Stimulated activated CD4-positive, alpha-beta T cell treated with anti-CD3 and anti-CD28 coated beads, Interleukin-1b, Interleukin-23, amount 100 ng/mL, for 4 hours (primary cell): Measurements from ENCODE around the gene EPHA2.

Source experiments
- DNase-seq, 2 donors: peaks; one replicate each; pipeline ENCODE4 v3.0.0-alpha.2; 2020; ENCODE audit warnings: low read depth in 2 of 2

EPHA2 gene

GRCh38 chr1:16092097-16092922 is 63.6 kb downstream of the EPHA2 start:
- no peak for DNase-seq

DNA sequence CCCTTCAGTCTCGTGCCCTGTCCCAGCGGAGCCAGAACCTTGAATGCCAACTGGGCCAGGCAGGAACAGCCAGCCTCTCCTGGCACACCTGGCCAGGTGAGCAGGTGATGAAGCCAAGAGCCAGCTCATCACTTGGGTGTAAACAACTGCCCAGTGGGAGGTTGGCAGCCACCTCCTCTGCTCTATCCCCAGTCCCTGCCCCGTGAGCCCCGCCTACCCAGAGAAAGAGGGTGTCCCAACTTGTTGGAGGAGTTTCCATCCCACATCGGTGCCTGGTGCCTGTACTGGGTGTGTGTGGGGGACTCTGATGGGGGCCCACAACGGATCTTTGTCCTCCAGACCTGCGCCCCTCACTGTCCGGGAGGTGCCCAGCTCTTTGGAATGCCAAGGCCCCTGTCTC is 64.6 kb downstream of the EPHA2 start:
- DNase-seq, result no peak

- no peak for DNase-seq
Measured at GRCh38 chr1:16090076-16090826, 65.6 kb downstream of the EPHA2 start.

- no peak for DNase-seq
Measured at GRCh38 chr1:16088996-16089395, 66.9 kb downstream of the EPHA2 start.

- no peak for DNase-seq
Measured at GRCh38 chr1:16088351-16088911, 67.4 kb downstream of the EPHA2 start.

DNA sequence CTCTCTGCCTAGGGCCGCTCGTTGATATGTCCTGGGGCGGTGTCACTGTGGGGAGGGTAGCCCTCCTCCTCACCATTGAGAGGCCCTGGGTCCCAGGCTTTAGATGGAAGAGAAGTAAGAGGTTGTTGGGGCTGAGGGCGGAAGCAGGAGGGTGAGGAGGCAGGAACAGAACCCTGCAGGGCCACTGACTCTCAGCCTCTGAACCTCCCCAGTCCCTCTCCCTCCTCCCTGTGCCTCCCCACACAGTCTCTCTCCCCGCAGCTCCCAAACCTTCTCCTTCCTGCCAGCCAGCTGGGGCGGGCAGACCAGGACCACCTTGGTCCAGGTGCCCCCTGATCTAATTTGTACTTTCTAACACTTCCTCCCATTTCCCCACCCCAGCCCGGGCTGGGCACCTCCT is 68.1 kb downstream of the EPHA2 start:
- DNase-seq, result no peak

GRCh38 chr1:16085522-16085921 is 70.3 kb downstream of the EPHA2 start:
- no peak for DNase-seq

GRCh38 chr1:16083486-16083885 is 72.4 kb downstream of the EPHA2 start:
- no peak for DNase-seq

DNA sequence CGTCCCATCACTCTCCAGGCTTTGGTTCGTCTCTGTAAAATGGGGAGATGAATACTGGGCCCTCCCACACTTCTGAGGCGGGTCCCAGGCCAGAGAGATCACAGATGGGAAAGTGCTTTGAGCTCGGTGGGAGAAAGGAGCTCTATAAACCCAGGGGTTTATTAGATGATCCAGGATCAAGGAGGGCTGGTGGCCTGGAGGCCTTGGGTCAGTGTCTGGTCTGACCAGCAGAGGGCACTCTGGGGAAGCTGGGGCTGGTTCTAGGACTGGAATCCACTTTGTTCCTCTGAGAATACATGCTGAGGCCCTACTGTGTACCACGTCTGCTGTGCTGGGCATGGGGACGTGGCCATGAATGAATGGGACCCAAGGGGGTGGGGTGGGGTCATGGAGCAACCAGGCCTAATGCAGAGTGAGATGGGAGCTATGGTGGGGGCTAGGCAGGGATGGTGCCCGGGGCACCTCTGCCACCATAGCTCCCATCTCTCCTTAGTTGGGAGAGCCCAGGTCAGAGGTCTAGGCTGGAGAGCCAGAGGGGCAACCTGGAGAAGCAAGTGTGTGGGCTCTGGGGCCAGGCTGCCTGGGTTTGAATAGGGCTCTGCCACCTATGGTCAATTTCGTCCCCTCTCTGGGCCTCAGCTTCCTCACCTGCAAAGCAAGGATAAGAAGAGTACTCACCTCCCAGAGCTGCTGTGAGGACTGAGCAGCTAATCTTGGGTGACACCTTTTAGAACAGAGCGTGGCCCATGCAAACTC is 73.4 kb downstream of the EPHA2 start:
- peak; percentile 42 to 45 for DNase-seq

DNA sequence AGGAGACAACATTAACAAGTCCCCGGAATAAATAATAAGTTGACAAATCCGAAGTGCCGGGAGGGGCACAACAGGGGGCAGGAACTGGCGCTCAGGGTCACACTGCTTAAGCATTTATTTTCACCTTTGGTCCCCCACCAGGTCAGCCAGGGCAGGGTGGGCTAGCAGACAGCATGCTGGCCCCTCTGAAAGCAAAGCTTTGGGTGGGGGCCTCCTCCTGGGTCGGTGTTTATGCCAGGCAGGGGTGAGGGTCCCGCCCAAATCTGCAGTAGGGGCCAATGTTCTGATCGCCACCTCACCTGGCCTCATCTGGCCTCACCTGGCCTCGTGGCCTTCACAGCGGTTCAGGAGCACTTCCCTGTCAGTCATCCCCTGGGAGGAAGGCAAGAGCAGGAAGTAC is 74.2 kb downstream of the EPHA2 start:
- no peak for DNase-seq

- DNase-seq, result no peak
Measured at GRCh38 chr1:16080422-16081150, 75.3 kb downstream of the EPHA2 start.

DNA sequence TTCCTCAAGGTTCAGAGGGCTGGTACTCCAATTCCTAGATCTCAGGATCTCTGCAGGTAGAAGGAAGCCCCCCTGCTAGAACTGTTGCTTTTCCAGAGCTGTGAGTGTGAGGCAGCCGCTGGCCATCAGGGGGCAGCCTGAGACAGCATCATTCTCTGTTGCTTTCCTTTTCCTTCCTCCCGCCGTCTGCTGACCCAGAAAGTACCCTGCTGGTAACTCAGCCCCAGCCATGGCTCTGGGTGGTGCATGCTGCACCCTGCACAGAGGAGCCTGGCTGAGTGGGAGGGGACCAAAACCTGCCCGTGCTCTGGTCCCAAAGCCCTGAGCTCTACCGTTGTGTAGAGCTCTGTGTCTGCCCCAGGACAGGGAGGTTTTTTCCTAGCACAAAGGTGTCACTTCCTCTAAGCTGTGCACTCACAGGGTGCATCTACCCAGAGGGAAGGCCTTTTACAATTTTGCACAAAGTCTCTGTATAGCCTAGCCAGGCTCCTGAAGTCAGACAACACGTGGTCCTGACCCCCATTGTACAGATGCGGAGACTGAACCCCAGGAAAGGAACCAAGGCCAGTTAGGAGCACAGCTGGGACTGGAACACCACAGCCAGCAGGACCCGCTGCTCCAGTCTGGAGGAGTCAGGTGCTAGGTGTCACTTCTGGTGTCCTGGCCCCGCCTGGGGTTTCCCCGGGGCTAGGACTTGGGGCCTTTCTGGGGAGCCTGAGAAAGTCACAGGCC is 76.8 kb downstream of the EPHA2 start:
- DNase-seq, result peak; percentile 62 to 63

DNA sequence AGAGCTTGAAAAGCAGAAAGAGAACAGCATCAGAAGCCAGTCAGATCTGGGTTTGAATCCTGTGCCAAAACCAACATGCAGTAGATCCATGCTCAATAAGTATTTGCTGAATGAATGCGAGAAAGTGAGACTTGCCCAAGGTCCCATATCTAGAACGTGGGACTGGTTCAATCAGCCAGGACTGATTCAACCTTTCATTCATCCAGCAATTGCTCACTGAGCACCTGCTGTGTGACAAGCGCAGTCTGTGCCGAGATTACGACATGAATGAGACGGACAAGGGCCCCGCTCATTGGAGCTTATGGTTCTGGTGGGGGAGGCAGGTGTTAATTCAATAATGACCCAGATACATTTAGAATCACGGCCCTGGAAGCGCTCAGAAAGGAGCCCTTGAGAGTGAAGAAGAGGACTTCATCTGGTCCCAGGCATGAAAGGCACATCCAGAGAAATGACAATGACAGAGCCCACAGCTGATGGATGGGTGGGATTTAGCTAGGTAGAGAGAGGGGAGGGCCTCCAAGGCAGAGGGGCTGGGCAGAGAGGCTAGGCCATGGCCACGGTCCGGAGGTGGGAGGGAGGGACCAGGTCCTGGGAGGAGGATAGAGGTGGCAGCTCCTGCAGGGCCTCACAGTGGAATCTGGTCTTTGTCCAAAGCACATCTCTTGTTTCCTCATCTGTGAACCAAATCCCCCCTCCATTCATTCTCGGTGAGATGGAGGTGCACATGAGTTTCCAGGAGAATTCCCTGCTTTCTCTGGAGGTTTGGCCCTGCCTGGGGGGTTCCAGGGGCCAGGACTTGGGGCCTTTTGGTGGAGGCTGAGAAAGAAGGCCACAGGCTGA is 78.2 kb downstream of the EPHA2 start:
- DNase-seq, result no peak

GRCh38 chr1:16076865-16077238 is 79.0 kb downstream of the EPHA2 start:
- no peak for DNase-seq

- no peak for DNase-seq
Measured at GRCh38 chr1:16076031-16076864, 79.6 kb downstream of the EPHA2 start.

DNA sequence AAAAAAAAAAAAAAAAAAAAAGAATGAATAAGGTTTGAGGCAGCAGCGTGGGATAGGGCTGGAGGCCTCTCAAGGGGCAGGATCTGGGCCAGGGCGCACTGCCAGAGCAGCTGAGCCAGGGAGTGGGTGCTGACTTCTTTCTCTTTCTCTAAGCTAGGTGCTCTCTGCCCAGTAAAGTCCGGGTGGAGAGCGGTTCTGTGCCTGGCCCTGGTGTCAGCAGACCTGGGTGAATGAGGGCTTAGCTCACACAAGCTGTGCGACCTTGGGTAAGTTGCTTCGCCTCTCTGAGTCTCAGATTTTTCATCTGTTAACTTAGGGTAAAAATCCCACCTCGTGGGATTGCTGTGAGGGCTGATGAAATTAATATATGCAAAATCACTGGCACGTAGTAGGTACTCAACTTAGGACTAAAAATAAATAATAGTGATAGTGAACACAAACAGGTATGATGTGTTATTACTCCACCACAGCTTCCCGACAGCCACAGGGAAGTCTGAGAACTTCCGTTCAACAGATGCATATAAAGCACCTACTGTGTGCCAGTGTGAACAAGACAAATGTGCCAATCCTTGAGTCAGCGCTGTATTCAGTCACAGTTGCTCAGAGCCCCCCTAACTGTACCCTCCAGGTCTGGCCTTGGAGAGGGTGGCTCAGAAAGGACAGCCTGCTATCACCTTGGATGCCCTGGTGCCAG is 80.4 kb downstream of the EPHA2 start:
- no peak for DNase-seq
